Epithelial cell of proximal tubule (primary cell): ENCODE measurements around the gene WAPL. TPM values are rescaled to one million over a fixed set of nuclear protein-coding genes. Genes with fewer than 3 reads are reported as not detected.

Experiments used
- DNase-seq: peaks from one replicate; pipeline ENCODE4 v3.0.0-alpha.2; 2011; ENCODE audit warnings: low read depth
- H3K4me3 ChIP-seq: 2 replicates; pipeline ENCODE4 v1.5.1; 2011; ENCODE audit warnings: low read depth, mild to moderate bottlenecking, low read length
- CTCF ChIP-seq: conservative IDR thresholded peaks from 2 replicates; pipeline ENCODE4 v1.5.1; 2012; ENCODE audit warnings: low read depth, mild to moderate bottlenecking, low read length
- total RNA-seq: library from RNA; depleted of rRNA; stranded (reverse); fragments of >200 nt; gene quantifications from 2 replicates; pipeline ENCODE4 v1.2.3, GENCODE V29; 2015

WAPL gene
- total RNA-seq, 1 donor from 2014 or later: 27.6 TPM

DNA sequence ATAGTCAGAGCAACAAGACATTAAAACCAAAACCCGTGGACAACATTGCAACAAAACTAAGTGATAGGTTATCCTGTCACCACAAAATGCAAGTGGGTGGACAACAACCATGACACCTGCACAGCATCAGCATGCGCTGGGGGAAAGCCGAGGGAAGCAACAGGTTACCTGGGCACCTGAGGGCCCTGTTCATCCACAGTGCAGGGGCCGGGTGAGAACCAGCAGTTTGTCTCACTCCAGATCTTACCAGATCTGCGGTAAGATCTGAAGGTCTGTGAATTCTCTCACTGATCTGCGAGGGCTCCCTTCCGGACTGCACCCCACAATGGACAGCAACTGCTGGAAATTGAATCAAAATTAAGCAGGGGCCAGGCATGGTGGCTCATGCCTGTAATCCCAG, 124.5 kb downstream of the WAPL start:
- DNase-seq: no peak
- no peak overlapping the region for H3K4me3 ChIP-seq
- no peak for TF ChIP-seq CTCF

DNA sequence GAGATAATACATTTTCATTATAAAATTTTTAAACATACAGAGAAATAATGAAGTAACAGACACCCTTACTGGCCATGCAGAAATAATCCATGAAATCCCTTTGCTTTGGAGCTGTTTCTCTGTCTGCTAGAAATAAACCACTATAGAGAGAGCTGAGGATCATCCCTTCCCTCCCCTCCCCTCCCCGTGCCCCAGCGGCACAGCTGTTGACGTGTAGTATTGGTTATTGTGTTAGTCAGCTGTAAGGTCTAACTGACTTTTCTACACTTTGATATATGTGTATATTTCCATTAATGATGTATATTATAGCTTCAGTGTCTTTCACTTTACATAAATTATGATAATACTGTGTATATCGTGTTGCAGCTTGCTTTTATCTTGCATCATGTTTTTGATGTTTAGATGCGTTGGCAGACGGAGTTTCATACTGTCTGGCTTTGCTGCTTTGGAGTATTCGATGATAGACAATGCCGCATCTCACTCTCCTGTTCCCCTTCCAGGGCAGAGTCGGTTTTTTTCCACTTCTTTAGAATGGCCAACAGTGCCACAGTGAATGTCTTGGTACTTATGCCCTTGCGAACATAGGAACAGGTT, 127.6 kb downstream of the WAPL start:
- no peak for DNase-seq
- no peak overlapping the region for H3K4me3 ChIP-seq
- TF ChIP-seq CTCF: no peak

GRCh38 chr10:86393362-86393761, 128.2 kb downstream of the WAPL start:
- no peak overlapping the region for H3K4me3 ChIP-seq
- TF ChIP-seq CTCF: no peak
- no peak for DNase-seq

DNA sequence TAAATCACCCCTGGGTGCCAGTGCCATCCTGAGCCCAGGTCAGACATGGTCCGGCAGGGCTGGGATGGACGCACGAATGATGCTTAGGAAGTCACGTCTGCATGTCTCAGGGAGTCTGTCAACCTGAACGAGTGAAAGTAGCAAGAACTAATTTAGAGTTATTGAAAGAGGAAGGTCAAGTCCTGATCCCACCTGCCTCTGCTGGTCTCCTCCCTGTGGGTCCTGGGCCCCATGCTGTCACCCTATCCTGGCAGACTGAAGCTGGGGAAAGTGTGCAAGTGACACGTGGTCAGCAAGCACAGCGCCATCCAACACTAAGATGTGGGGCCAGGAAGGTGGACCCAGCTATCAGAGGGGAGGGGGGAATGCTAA, 128.9 kb downstream of the WAPL start:
- DNase-seq: no peak
- TF ChIP-seq CTCF: no peak
- H3K4me3 ChIP-seq: no peak overlapping the region

GRCh38 chr10:86391986-86392722, 129.4 kb downstream of the WAPL start:
- TF ChIP-seq CTCF: no peak
- H3K4me3 ChIP-seq: no peak overlapping the region

GRCh38 chr10:86391236-86391840, 130.3 kb downstream of the WAPL start:
- H3K4me3 ChIP-seq: no peak overlapping the region
- no peak for DNase-seq
- TF ChIP-seq CTCF: no peak

More at GRCh38 chr10:86391986-86392722, 129.4 kb downstream of the WAPL start:
- DNase-seq: no peak
